GM12878 (cell line): ENCODE results near the gene GLA.
A peak's percentile ranks its signal among the peaks of the same experiment; 100 is the strongest.

Experiments
- CEBPB ChIP-seq, 2 experiments: fragments of 150-350 bp in 1 of 2; IDR thresholded peaks; 2 replicates each; pipeline ENCODE4 v1.6.1; 2012 to 2014; ENCODE audit warnings: low read depth in 2 of 2, low read length in 2 of 2, borderline replicate concordance in 1 of 2, inconsistent platforms in 1 of 2
- CTCF ChIP-seq, 3 experiments: IDR thresholded peaks in 2 of 3; conservative IDR thresholded peaks in 1 of 3; 2 replicates each; pipeline ENCODE4 v1.5.1; 2011; ENCODE audit warnings: low read depth in 3 of 3, low read length in 3 of 3, mild to moderate bottlenecking in 3 of 3, control low read depth in 2 of 3, moderate library complexity in 2 of 3, inconsistent platforms in 1 of 3, mixed read lengths in 1 of 3; ENCODE audit not compliant: control insufficient read depth in 2 of 3, insufficient read depth in 1 of 3; ENCODE audit errors: extremely low read depth in 1 of 3
- EP300 ChIP-seq, 2 experiments: fragments of 150-350 bp in 1 of 2; IDR thresholded peaks; 2 replicates each; pipeline ENCODE4 v1.6.1; 2011 to 2012; ENCODE audit warnings: low read depth in 2 of 2, low read length in 2 of 2, borderline replicate concordance in 1 of 2, improper control_type of control experiment in 1 of 2, inconsistent platforms in 1 of 2; ENCODE audit not compliant: control insufficient read depth in 1 of 2
- ETV6 ChIP-seq, 2 experiments: fragments of 450-650 bp in 1 of 2; IDR thresholded peaks in 1 of 2; conservative IDR thresholded peaks in 1 of 2; 2 replicates each; pipeline ENCODE4 v1.6.1; 2014; ENCODE audit warnings: antibody characterized with exemption in 1 of 2, borderline replicate concordance in 1 of 2, low read depth in 1 of 2, mild to moderate bottlenecking in 1 of 2, moderate library complexity in 1 of 2
- RB1 ChIP-seq: fragments of 450-650 bp; formaldehyde crosslinking; IDR thresholded peaks from 2 replicates; pipeline ENCODE4 v1.6.1; 2017; ENCODE audit warnings: mild to moderate bottlenecking, borderline replicate concordance
- RCOR1 ChIP-seq: conservative IDR thresholded peaks from 2 replicates; pipeline ENCODE4 v1.6.1; 2012; ENCODE audit warnings: low read depth, low read length, improper control_type of control experiment
- TARDBP ChIP-seq: IDR thresholded peaks from 2 replicates; pipeline ENCODE4 v1.6.1; 2016; ENCODE audit warnings: borderline replicate concordance
- TCF12 ChIP-seq: IDR thresholded peaks from 2 replicates; pipeline ENCODE4 v1.6.1; 2011; ENCODE audit warnings: low read depth, mild to moderate bottlenecking, low read length
- USF2 ChIP-seq: IDR thresholded peaks from 2 replicates; pipeline ENCODE4 v1.6.1; 2011; ENCODE audit warnings: low read depth, low read length, improper control_type of control experiment, borderline replicate concordance
- ZNF24 ChIP-seq: fragments of 450-650 bp; IDR thresholded peaks from 2 replicates; pipeline ENCODE4 v1.6.1; 2017; ENCODE audit warnings: antibody characterized with exemption, mild to moderate bottlenecking
- ZZZ3 ChIP-seq: IDR thresholded peaks from 2 replicates; pipeline ENCODE4 v1.6.1; 2011; ENCODE audit warnings: low read depth; ENCODE audit not compliant: control insufficient read depth, insufficient read length
- TF ChIP-seq, protein P1 (sequence below): IDR thresholded peaks from 2 replicates; pipeline ENCODE4 v1.6.1; 2012; ENCODE audit warnings: mild to moderate bottlenecking, low read depth, low read length

- TF ChIP-seq RCOR1 (no peak), CTCF (IDR thresholded peaks at IDR 0.05 in 2 of 3, conservative IDR thresholded peaks at IDR 0.05 in 1 of 3; ENCODE audit: control insufficient read depth in 2 of 3, extremely low read depth in 1 of 3, insufficient read depth in 1 of 3, low read depth in 3 of 3, low read length in 3 of 3) (peak; percentile 69 to 82 (median 73)), USF2 (no peak), ZNF24 (no peak), EP300 (IDR thresholded peaks at IDR 0.05; ENCODE audit: borderline replicate concordance in 1 of 2, control insufficient read depth in 1 of 2, low read depth in 2 of 2, low read length in 2 of 2) (no peak), ZZZ3 (no peak), TCF12 (no peak), ETV6 (conservative IDR thresholded peaks at IDR 0.05 in 1 of 2, IDR thresholded peaks at IDR 0.05 in 1 of 2; ENCODE audit: borderline replicate concordance in 1 of 2, low read depth in 1 of 2) (no peak), RB1 (no peak), CEBPB (IDR thresholded peaks at IDR 0.05; ENCODE audit: borderline replicate concordance in 1 of 2, low read depth in 2 of 2, low read length in 2 of 2) (no peak), TARDBP (no peak)
- TF ChIP-seq, protein P1, sequence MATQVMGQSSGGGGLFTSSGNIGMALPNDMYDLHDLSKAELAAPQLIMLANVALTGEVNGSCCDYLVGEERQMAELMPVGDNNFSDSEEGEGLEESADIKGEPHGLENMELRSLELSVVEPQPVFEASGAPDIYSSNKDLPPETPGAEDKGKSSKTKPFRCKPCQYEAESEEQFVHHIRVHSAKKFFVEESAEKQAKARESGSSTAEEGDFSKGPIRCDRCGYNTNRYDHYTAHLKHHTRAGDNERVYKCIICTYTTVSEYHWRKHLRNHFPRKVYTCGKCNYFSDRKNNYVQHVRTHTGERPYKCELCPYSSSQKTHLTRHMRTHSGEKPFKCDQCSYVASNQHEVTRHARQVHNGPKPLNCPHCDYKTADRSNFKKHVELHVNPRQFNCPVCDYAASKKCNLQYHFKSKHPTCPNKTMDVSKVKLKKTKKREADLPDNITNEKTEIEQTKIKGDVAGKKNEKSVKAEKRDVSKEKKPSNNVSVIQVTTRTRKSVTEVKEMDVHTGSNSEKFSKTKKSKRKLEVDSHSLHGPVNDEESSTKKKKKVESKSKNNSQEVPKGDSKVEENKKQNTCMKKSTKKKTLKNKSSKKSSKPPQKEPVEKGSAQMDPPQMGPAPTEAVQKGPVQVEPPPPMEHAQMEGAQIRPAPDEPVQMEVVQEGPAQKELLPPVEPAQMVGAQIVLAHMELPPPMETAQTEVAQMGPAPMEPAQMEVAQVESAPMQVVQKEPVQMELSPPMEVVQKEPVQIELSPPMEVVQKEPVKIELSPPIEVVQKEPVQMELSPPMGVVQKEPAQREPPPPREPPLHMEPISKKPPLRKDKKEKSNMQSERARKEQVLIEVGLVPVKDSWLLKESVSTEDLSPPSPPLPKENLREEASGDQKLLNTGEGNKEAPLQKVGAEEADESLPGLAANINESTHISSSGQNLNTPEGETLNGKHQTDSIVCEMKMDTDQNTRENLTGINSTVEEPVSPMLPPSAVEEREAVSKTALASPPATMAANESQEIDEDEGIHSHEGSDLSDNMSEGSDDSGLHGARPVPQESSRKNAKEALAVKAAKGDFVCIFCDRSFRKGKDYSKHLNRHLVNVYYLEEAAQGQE = no peak
Observed at GRCh38 chrX:101415180-101416145, 7.7 kb upstream of the GLA start.
